GM12875 (cell line): ENCODE results near the gene AXIN1.

ENCODE experiments used
- H3K4me3 ChIP-seq: one replicate; pipeline ENCODE4 v1.5.1; 2011; ENCODE audit warnings: low read depth, low read length, control low read depth
- TF ChIP-seq, protein P1 (sequence below): IDR thresholded peaks from 2 replicates; pipeline ENCODE4 v1.5.1; 2011; ENCODE audit warnings: low read depth, mild to moderate bottlenecking, control low read depth, inconsistent platforms, low read length, moderate library complexity, borderline replicate concordance; ENCODE audit not compliant: insufficient read depth

The AXIN1 gene, protein sequence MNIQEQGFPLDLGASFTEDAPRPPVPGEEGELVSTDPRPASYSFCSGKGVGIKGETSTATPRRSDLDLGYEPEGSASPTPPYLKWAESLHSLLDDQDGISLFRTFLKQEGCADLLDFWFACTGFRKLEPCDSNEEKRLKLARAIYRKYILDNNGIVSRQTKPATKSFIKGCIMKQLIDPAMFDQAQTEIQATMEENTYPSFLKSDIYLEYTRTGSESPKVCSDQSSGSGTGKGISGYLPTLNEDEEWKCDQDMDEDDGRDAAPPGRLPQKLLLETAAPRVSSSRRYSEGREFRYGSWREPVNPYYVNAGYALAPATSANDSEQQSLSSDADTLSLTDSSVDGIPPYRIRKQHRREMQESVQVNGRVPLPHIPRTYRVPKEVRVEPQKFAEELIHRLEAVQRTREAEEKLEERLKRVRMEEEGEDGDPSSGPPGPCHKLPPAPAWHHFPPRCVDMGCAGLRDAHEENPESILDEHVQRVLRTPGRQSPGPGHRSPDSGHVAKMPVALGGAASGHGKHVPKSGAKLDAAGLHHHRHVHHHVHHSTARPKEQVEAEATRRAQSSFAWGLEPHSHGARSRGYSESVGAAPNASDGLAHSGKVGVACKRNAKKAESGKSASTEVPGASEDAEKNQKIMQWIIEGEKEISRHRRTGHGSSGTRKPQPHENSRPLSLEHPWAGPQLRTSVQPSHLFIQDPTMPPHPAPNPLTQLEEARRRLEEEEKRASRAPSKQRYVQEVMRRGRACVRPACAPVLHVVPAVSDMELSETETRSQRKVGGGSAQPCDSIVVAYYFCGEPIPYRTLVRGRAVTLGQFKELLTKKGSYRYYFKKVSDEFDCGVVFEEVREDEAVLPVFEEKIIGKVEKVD

DNA sequence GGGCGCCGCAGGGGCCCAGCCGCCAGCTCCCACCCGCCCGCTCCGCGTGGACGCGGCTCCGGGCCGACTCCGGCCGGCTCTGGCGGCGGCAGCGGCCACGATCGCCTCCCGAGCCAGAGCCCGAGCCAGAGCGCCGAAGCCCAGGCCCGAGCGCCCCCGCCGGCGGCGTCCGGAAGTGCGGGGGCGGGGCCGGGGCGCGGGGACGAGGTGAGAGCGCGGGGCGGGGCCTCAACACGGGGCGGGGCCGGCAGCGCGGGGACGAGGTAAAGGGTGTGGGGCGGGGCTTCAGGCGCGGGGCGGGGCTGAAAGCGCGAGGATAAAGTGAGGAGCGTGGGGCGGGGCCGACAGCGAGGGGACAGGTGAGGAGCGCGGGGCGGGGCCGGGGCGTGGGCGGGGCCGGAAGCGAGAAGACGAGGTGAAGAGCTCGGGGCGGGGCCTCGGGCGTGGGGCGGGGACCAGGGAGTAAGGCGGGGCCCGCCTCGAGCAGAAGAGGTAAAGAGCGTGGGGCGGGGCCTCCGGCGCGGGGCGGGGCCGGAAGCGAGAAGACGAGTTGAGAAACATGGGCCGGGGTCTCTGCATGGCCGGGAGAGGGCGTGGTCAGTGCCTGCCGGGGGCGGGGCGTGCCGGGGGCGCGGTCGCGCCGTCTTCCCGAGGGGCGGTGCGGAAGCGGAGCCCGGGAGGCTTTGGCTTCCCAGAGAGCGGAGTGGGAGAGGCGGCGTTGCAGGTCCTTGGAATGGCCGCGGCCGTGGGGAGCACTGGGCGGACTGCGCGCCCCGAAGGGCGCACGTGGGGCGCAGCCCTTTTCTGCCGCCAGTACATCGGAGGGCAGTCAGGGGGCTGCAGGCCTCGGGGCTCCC is at the start of gene AXIN1:
Gene AXIN1, minus strand, starts transcription at position 177 of the 857 bp plus-strand sequence. CDS start 5,698 bp downstream, outside the sequence.
- TF ChIP-seq, protein P1, sequence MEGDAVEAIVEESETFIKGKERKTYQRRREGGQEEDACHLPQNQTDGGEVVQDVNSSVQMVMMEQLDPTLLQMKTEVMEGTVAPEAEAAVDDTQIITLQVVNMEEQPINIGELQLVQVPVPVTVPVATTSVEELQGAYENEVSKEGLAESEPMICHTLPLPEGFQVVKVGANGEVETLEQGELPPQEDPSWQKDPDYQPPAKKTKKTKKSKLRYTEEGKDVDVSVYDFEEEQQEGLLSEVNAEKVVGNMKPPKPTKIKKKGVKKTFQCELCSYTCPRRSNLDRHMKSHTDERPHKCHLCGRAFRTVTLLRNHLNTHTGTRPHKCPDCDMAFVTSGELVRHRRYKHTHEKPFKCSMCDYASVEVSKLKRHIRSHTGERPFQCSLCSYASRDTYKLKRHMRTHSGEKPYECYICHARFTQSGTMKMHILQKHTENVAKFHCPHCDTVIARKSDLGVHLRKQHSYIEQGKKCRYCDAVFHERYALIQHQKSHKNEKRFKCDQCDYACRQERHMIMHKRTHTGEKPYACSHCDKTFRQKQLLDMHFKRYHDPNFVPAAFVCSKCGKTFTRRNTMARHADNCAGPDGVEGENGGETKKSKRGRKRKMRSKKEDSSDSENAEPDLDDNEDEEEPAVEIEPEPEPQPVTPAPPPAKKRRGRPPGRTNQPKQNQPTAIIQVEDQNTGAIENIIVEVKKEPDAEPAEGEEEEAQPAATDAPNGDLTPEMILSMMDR, result peak; percentile 71
- peak within 1 kb of the TSS; percentile 78 for H3K4me3 ChIP-seq

DNA sequence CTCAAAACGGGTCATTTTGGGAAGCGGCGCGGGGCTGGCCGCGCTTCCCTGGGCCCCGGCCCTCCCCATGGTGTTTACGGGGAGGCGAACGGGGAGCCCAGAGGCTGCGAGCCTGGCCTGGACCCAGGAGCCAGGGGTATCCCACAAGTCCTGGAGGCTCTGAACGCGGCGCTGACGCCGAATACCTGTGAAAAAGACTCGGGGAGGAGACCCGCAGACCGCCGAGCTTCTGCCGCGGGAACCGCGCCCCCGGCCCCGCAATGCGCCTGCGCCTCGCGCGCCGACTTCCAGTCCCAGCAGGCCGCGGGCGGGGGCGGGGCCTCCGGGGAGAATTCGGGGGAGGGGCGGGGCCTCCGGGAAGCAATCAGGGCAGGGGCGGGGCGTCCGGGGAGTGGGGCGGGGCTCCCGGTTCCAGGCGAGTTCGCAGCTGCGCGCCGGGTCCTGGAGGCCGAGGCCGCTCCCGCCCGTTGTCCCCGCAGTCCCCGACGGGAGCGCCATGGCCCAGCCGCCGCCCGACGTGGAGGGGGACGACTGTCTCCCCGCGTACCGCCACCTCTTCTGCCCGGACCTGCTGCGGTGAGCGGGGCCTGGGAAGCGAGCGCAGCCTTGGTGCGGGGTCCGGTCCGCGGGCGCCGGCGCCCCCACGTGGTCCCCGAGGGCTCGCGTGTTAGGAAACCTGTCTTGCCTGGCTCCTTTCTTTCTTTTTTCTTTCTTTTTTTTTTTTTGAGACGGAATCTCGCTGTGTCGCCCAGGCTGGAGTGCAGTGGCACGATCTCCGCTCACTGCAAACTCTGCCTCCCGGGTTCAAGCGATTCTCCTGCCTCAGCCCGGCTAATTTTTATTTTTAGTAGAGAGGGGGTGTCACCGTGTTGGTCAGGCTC is 49.2 kb upstream of the AXIN1 start, which contains the start of gene DECR2:
Gene DECR2, plus strand, starts transcription at position 418 of the 881 bp plus-strand sequence. Its CDS starts 79 bp downstream, at position 497.
- TF ChIP-seq, protein P1, result peak; percentile 68
- peak within 1 kb of the TSS; percentile 98 for H3K4me3 ChIP-seq

DNA sequence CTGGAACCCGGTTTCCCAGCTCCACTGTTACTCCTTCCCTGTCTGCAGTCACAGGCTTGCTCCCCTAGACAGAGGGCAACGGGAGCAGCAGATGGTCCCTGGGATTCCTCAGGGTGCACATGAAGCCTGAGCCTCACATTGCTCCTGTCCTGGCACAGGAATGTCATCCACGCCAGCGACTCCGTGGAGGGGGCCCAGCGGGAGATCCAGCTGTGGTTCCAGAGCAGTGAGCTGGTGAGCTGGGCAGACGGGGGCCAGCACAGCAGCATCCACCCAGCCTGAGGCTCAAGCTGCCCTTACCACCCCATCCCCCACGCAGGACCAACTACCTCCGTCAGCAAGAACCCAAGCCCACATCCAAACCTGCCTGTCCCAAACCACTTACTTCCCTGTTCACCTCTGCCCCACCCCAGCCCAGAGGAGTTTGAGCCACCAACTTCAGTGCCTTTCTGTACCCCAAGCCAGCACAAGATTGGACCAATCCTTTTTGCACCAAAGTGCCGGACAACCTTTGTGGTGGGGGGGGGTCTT is 47.6 kb upstream of the AXIN1 start:
- H3K4me3 ChIP-seq, result peak overlapping the region; percentile 98
- TF ChIP-seq, protein P1, result no peak

DNA sequence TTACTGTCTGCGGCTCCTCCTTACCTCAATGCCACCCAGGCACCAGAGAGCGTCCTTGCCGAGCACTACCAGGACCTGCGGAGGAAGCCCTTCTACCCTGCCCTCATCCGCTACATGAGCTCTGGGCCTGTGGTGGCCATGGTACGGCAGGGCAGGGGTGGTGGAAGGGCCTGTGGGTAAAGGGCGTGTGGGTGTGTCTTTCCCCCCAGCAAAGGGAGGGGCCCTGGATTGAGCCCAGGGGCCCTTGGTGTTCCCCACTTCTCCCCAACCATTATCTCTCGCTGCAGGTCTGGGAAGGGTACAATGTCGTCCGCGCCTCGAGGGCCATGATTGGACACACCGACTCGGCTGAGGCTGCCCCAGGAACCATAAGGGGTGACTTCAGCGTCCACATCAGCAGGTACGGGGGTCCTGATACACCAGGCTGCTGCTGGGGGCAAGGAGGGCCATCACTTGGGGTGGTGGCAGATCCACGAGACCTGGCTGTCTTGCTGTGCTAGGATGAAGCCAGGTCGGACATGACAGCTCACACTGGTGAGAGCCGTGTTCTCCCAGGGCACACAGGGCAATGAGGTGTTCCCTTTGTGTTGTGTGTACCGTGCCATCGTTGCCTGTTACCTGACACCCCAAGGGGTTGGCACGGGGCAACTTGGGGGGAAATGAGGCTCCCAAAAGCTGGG is 47.0 kb upstream of the AXIN1 start:
- no peak overlapping the region for H3K4me3 ChIP-seq
- TF ChIP-seq, protein P1, result no peak

DNA sequence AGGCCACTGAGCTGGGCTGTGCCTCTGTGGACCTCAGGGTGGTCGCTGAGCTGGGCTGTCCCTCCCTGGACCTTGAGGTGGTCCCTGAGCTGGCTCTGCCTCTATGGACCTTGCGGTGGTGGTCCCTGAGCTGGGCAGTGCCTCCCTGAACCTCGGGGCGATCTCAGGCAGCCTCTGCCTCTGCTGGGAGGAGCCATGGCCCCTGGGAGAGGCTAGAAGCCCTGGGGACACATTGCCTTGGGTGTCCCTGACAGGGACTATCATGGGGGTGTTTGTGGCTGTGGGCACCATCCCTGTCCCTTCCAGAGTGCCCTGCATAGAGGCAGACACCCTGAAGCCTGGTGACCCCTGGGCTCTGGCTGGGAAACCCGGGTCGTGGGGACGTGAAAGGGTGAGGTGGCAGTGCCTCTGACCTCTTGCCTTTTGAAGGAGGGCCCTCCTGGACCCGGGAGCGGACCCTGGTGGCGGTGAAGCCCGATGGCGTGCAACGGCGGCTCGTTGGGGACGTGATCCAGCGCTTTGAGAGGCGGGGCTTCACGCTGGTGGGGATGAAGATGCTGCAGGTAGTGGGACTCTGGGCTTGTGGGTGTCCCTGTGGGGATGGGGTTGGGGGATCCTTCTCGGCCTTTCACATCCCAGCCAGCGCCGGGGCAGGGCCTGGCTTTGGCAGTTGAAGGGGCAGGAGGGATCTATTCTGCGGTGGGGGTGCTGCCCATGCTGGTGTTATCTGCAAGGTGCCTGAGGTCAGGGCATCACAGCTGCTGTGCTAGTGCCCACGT is 46.2 kb upstream of the AXIN1 start:
- H3K4me3 ChIP-seq, result no peak overlapping the region
- TF ChIP-seq, protein P1, result no peak
